Measurements from ENCODE around the gene CFAP77. TPM values are rescaled to one million over a fixed set of nuclear protein-coding genes. Genes with fewer than 3 reads are reported as not detected.

CFAP77 gene
- total RNA-seq, 6 donors from 2014 or later, result 0.78 to 16.7 (median 2.7) TPM; not detected in 1

- H3K27ac ChIP-seq, result no peak overlapping the region
- H3K36me3 ChIP-seq, result no peaks in the 10 kb centered on the region
- DNase-seq, result no peak
- no peaks in the 10 kb centered on the region for H3K4me1 ChIP-seq
- H3K4me3 ChIP-seq, result no peak overlapping the region
- WGBS, 2 donors, result 80 to 93% methylated on average over 4 of the region's 4 CpGs
- TF ChIP-seq CTCF (IDR thresholded peaks at IDR 0.05) (no peak), EP300 (IDR thresholded peaks at IDR 0.05) (no peak), POLR2AphosphoS5 (IDR thresholded peaks at IDR 0.05) (no peak), POLR2A (IDR thresholded peaks at IDR 0.05) (no peak)
- H3K9me3 ChIP-seq, result no peaks in the 10 kb centered on the region
- no peak for ATAC-seq (ENCODE audit: low FRiP score in 2 of 2)
- peaks cover 0 to 7% (median 0%) of the 10 kb centered on the region in 4 donors for H3K27me3 ChIP-seq
Observed at GRCh38 chr9:132447902-132448301, 37.9 kb downstream of the CFAP77 start.

- TF ChIP-seq POLR2A (IDR thresholded peaks at IDR 0.05), result no peak
- no peak for TF ChIP-seq CTCF (IDR thresholded peaks at IDR 0.05)
- TF ChIP-seq EP300 (IDR thresholded peaks at IDR 0.05), result no peak
- no peak for TF ChIP-seq POLR2AphosphoS5 (IDR thresholded peaks at IDR 0.05)
- DNase-seq (no peak), ATAC-seq (ENCODE audit: low FRiP score in 2 of 2) (no peak)
- no peak overlapping the region for H3K27ac ChIP-seq
- H3K27me3 ChIP-seq, result no peaks in the 10 kb centered on the region
- H3K36me3 ChIP-seq, result no peaks in the 10 kb centered on the region
- WGBS, 2 donors, result 76 to 83% methylated on average over 10 of the region's 10 CpGs
- no peaks in the 10 kb centered on the region for H3K4me1 ChIP-seq
- no peaks in the 10 kb centered on the region for H3K9me3 ChIP-seq
- no peak overlapping the region for H3K4me3 ChIP-seq
Observed at GRCh38 chr9:132451276-132451675, 41.3 kb downstream of the CFAP77 start.

GRCh38 chr9:132456241-132456640, 46.2 kb downstream of the CFAP77 start:
- Histone ChIP-seq H3K27me3 (no peaks in the 10 kb centered on the region), H3K27ac (no peak overlapping the region), H3K9me3 (no peaks in the 10 kb centered on the region), H3K4me1 (no peaks in the 10 kb centered on the region), H3K36me3 (no peaks in the 10 kb centered on the region), H3K4me3 (no peak overlapping the region)
- ATAC-seq (ENCODE audit: low FRiP score in 2 of 2) (no peak), DNase-seq (no peak)
- 89 to 90% methylated on average over 8 of the region's 8 CpGs for WGBS, 2 donors
- TF ChIP-seq CTCF (IDR thresholded peaks at IDR 0.05) (no peak), POLR2A (IDR thresholded peaks at IDR 0.05) (no peak), EP300 (IDR thresholded peaks at IDR 0.05) (no peak), POLR2AphosphoS5 (IDR thresholded peaks at IDR 0.05) (no peak)

- ATAC-seq (ENCODE audit: low FRiP score in 2 of 2) (no peak), DNase-seq (no peak)
- Histone ChIP-seq H3K9me3 (no peaks in the 10 kb centered on the region), H3K36me3 (no peaks in the 10 kb centered on the region), H3K27me3 (no peaks in the 10 kb centered on the region), H3K4me1 (no peaks in the 10 kb centered on the region), H3K4me3 (no peak overlapping the region), H3K27ac (no peak overlapping the region)
- 60 to 64% methylated on average over 36 of the region's 36 CpGs for WGBS, 2 donors
- TF ChIP-seq EP300 (IDR thresholded peaks at IDR 0.05) (no peak), POLR2A (IDR thresholded peaks at IDR 0.05) (no peak), POLR2AphosphoS5 (IDR thresholded peaks at IDR 0.05) (no peak), CTCF (IDR thresholded peaks at IDR 0.05) (no peak)
Observed at GRCh38 chr9:132457504-132458236, 47.7 kb downstream of the CFAP77 start.

GRCh38 chr9:132458432-132458831, 48.4 kb downstream of the CFAP77 start:
- ATAC-seq (ENCODE audit: low FRiP score in 2 of 2), result no peak
- 87 to 89% methylated on average over 8 of the region's 8 CpGs for WGBS, 2 donors
- no peaks in the 10 kb centered on the region for H3K27me3 ChIP-seq

More at GRCh38 chr9:132458432-132458831, 48.4 kb downstream of the CFAP77 start:
- DNase-seq, result no peak
- H3K27ac ChIP-seq, result no peak overlapping the region
- H3K4me1 ChIP-seq, result no peaks in the 10 kb centered on the region
- TF ChIP-seq CTCF (IDR thresholded peaks at IDR 0.05) (no peak), POLR2A (IDR thresholded peaks at IDR 0.05) (no peak), POLR2AphosphoS5 (IDR thresholded peaks at IDR 0.05) (no peak), EP300 (IDR thresholded peaks at IDR 0.05) (no peak)
- H3K4me3 ChIP-seq, result no peak overlapping the region
- H3K36me3 ChIP-seq, result no peaks in the 10 kb centered on the region
- H3K9me3 ChIP-seq, result no peaks in the 10 kb centered on the region
